Smooth muscle cell (in vitro differentiated cells): ENCODE measurements around the gene ZBP1. TPM values are rescaled to one million over a fixed set of nuclear protein-coding genes. Genes with fewer than 3 reads are reported as not detected.

ENCODE experiments used
- DNase-seq: peaks from one replicate; lab custom pipeline; 2025; ENCODE audit not compliant: unreplicated experiment; lab: John Stamatoyannopoulos, UW
- H2AFZ ChIP-seq: fragments of 200-600 bp; sonication (generic); 2 replicates; pipeline ENCODE4 v1.6.0; 2016; ENCODE audit warnings: antibody characterized with exemption, low read depth, mild to moderate bottlenecking
- H3F3A ChIP-seq: fragments of 200-600 bp; sonication (generic); 2 replicates; pipeline ENCODE4 v1.6.0; 2017; ENCODE audit warnings: antibody characterized with exemption, low read depth
- H3K27ac ChIP-seq: fragments of 200-600 bp; sonication (generic); 2 replicates; pipeline ENCODE4 v1.5.1; 2016; ENCODE audit warnings: low read depth, mild to moderate bottlenecking
- H3K27me3 ChIP-seq: fragments of 200-600 bp; sonication (generic); 2 replicates; pipeline ENCODE4 v1.6.1; 2016; ENCODE audit warnings: low read depth, mild to moderate bottlenecking
- H3K36me3 ChIP-seq: fragments of 200-600 bp; sonication (generic); 2 replicates; pipeline ENCODE4 v1.5.1; 2016; ENCODE audit warnings: low read depth
- H3K4me1 ChIP-seq: fragments of 200-600 bp; sonication (generic); 2 replicates; pipeline ENCODE4 v1.5.1; 2016; ENCODE audit warnings: low read depth
- H3K4me2 ChIP-seq: fragments of 200-600 bp; sonication (generic); 2 replicates; pipeline ENCODE4 v1.6.0; 2016; ENCODE audit warnings: mild to moderate bottlenecking
- H3K4me3 ChIP-seq: fragments of 200-600 bp; sonication (generic); 2 replicates; pipeline ENCODE4 v1.5.1; 2016; ENCODE audit warnings: mild to moderate bottlenecking
- H3K79me2 ChIP-seq: fragments of 200-600 bp; sonication (generic); 2 replicates; pipeline ENCODE4 v1.6.0; 2016; ENCODE audit warnings: low read depth, mild to moderate bottlenecking
- H3K9ac ChIP-seq: fragments of 200-600 bp; sonication (generic); 2 replicates; pipeline ENCODE4 v1.6.0; 2016; ENCODE audit warnings: low read depth
- H3K9me3 ChIP-seq: fragments of 200-600 bp; sonication (generic); replicated peaks from 2 replicates; pipeline ENCODE4 v1.5.1; 2016; ENCODE audit warnings: low read depth
- H4K20me1 ChIP-seq: fragments of 200-600 bp; sonication (generic); 2 replicates; pipeline ENCODE4 v1.6.0; 2016; ENCODE audit warnings: low read depth
- WGBS: methylation state at CpG from one replicate; pipeline ENCODE4 v1.1.7; 2016; ENCODE audit warnings: low lambda C conversion rate; 5-methylcytosine and 5-hydroxymethylcytosine counted together
- polyA plus RNA-seq: library from polyadenylated mRNA; unstranded; fragments of >200 nt; fragmentation: Nextera tagmentation; extraction: Ambion mirVana; gene quantifications from 2 replicates; pipeline ENCODE4 v1.2.1, GENCODE V29; 2016
- total RNA-seq: library from RNA; depleted of rRNA; stranded (reverse); fragments of >200 nt; gene quantifications from 2 replicates; pipeline ENCODE4 v1.2.3, GENCODE V29; 2014
- TF ChIP-seq, protein P1 (sequence below): fragments of 200-600 bp; sonication (generic); IDR thresholded peaks from 2 replicates; pipeline ENCODE4 v1.5.1; 2017; ENCODE audit warnings: borderline replicate concordance, mild to moderate bottlenecking, antibody characterized with exemption; ENCODE audit not compliant: insufficient read depth, poor library complexity, severe bottlenecking

Gene ZBP1
- total and polyA plus RNA-seq, 2 experiments from 2014 or later, result not detected

DNA sequence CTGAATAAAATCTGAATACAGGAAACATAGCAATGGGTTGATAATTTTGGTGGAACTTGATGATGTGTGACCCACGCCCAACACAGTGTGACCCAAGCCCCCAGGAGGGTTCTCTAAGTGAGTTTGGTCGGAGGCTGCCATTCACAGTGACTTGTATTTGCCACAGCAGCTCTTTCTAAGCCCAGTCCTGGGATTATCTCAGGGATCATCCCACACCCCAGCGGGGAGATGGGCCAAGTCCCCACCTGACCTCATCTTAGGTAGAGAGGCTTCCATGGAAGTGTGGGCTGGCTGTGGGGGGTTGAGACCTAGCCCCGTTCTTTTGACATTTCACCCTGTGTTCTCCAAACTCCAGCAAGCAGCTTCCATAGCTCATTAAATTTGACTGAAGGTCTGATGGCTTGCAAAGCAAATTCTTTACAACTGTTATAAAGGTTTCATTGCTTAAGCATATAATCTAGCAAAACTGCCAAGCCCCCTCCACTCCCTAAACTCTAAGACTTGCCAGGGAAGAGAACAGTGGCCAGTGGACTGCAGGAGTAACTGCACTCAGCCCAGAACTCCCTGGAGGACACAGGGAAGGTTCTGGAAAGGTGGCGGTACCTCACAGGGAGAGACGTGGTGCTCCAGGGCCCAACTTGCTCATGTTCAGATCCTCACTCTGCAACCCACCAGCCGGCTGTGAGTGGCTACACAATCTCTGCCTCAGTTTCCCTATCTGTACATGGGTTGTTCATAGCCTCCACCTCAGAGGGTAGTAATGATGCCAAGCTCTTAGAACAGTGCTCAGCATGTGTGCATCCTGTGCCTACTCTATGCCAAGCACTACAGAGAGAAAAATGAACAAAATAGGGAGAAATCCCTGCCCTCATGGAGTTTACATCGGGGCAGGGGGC is 60.3 kb downstream of the ZBP1 start:
- no peak overlapping the region for H3K9ac ChIP-seq
- no peaks in the 10 kb centered on the region for H3K36me3 ChIP-seq
- peaks cover 30% of the 10 kb centered on the region for H3K27me3 ChIP-seq
- no peak overlapping the region for H3K27ac ChIP-seq
- no peak overlapping the region for H3K4me2 ChIP-seq
- no peaks in the 10 kb centered on the region for H3K4me1 ChIP-seq
- H3F3A ChIP-seq, result no peaks in the 10 kb centered on the region
- no peaks in the 10 kb centered on the region for H3K79me2 ChIP-seq
- no peak overlapping the region for H3K4me3 ChIP-seq
- 92% methylated on average over 8 of the region's 8 CpGs for WGBS
- TF ChIP-seq, protein P1, sequence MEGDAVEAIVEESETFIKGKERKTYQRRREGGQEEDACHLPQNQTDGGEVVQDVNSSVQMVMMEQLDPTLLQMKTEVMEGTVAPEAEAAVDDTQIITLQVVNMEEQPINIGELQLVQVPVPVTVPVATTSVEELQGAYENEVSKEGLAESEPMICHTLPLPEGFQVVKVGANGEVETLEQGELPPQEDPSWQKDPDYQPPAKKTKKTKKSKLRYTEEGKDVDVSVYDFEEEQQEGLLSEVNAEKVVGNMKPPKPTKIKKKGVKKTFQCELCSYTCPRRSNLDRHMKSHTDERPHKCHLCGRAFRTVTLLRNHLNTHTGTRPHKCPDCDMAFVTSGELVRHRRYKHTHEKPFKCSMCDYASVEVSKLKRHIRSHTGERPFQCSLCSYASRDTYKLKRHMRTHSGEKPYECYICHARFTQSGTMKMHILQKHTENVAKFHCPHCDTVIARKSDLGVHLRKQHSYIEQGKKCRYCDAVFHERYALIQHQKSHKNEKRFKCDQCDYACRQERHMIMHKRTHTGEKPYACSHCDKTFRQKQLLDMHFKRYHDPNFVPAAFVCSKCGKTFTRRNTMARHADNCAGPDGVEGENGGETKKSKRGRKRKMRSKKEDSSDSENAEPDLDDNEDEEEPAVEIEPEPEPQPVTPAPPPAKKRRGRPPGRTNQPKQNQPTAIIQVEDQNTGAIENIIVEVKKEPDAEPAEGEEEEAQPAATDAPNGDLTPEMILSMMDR, result no peak
- DNase-seq, result no peak
- H2AFZ ChIP-seq, result no peak overlapping the region
- no peaks in the 10 kb centered on the region for H3K9me3 ChIP-seq
- no peaks in the 10 kb centered on the region for H4K20me1 ChIP-seq

DNA sequence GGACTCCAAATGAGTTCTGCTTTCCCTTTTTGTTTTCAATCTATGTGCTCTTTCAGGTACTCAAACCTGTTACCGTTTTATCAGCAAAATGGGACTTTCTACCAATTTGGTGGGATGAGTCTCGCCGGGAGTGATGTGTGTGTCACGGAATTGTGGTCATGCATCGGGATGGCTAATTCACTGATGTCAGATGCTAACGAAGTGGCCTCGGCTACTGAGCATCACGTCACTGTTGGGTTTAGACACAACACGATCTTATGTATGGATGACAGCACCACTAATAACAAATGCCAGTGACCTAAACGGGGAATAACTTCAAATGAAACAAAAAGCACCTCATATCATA is 61.0 kb downstream of the ZBP1 start:
- no peak for DNase-seq
- Histone ChIP-seq H2AFZ (no peak overlapping the region), H3K79me2 (no peaks in the 10 kb centered on the region), H3K4me3 (no peak overlapping the region), H4K20me1 (no peaks in the 10 kb centered on the region), H3K36me3 (no peaks in the 10 kb centered on the region), H3K4me2 (no peak overlapping the region), H3K4me1 (no peaks in the 10 kb centered on the region), H3K9me3 (no peaks in the 10 kb centered on the region), H3K27ac (no peak overlapping the region), H3K27me3 (peaks cover 25% of the 10 kb centered on the region), H3F3A (no peaks in the 10 kb centered on the region), H3K9ac (no peak overlapping the region)
- TF ChIP-seq, protein P1, result no peak
- 91% methylated on average over 10 of the region's 10 CpGs for WGBS

DNA sequence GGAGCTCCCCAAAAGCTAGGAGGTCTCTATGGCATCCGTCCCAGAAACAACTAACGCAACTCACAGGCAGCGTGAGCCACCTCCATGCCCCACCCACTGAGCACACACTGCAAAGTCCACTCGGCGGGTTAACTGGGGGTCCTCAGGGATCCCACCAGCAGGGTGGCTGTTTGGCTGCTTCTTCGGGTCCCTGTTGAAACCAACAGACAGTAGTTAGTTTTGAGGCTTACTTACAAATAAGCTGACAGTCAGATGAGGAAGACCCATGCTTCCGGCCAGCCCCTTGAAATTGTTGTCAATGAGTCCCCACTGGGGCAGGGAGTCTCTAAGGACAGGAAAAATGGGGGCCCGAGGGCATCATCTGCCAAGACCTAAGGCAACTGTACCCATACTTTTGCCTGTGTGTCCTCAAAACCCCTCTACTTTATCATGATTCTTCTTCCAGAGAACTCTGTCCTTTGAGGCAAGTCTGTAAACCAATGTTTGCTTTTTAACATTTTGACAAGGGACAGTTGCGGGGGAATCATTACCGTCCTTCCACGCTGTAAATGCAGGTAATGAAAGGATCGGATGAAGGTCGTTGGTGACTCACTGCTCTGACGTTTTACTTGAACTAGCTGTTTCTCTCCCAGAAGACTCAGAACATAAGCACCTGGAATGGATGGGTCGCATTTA is 61.5 kb downstream of the ZBP1 start:
- no peak overlapping the region for H3K4me3 ChIP-seq
- peaks cover 25% of the 10 kb centered on the region for H3K27me3 ChIP-seq
- H3K27ac ChIP-seq, result no peak overlapping the region
- no peaks in the 10 kb centered on the region for H3K4me1 ChIP-seq
- H2AFZ ChIP-seq, result no peak overlapping the region
- H3K4me2 ChIP-seq, result no peak overlapping the region
- 68% methylated on average over 15 of the region's 15 CpGs for WGBS
- DNase-seq, result no peak
- no peaks in the 10 kb centered on the region for H3K36me3 ChIP-seq
- H3K79me2 ChIP-seq, result no peaks in the 10 kb centered on the region
- no peaks in the 10 kb centered on the region for H3K9me3 ChIP-seq
- H3F3A ChIP-seq, result no peaks in the 10 kb centered on the region
- no peak overlapping the region for H3K9ac ChIP-seq
- TF ChIP-seq, protein P1, result no peak
- H4K20me1 ChIP-seq, result no peaks in the 10 kb centered on the region
